HG02938 (cell line): ENCODE results near the gene NDE1.
"Not testable (repeated sequence)": the region's sequence is repeated elsewhere in the genome, so short reads cannot be mapped to it uniquely, and the experiment has no call there.

ENCODE experiments used
- ATAC-seq: cut with Tn5 transposase; IDR thresholded peaks from one replicate; pipeline ENCODE4 v1.9.1; 2021; ENCODE audit warnings: mild to moderate bottlenecking, moderate library complexity; ENCODE audit not compliant: unreplicated experiment

NDE1 gene

DNA sequence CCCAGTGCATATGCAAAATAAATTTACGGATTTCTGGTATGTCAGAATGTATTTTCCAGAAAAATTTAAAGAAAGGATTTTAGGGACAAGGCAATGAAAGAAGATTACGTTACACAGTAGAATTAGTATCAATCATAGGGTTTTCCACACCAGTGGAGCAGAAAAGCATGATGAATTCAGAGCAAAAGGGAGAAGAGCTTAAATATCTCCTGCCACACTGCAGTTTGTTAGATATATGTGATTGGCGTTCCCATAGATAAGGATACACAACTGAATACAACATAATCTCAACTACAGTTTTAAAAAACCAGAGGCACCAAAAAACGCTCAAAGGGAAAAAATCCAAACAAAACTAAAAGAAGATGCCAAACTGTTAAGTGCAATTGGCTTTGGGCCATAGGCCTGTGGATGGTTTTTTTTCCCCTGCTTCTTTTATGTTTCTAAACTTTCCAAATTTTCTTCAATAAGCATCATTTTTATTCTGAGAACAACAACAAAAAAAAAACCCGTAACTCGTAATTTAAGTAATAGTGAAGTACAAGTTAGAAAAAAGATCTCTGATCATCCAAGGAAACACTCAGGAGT is 29.3 kb upstream of the NDE1 start:
- ATAC-seq, result no peak

DNA sequence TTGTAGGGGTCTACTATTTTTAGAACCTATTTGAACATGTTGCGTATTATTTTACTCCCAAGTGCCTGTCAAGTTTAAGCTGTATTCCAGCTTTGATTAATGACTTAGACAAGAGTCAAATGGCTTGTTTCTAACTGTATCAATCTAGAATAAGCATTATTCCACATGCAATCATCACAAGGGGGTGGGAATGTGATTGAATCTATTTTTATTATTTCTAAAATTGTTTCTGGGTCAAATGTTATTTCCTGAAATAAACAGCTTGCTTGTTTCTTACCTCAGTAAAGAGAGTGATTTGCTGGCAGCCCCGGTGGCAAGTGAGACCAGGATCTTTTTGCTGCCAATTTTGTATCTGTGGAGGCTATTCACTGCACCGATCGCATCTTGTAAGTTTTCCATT is 28.6 kb upstream of the NDE1 start:
- ATAC-seq, result no peak

DNA sequence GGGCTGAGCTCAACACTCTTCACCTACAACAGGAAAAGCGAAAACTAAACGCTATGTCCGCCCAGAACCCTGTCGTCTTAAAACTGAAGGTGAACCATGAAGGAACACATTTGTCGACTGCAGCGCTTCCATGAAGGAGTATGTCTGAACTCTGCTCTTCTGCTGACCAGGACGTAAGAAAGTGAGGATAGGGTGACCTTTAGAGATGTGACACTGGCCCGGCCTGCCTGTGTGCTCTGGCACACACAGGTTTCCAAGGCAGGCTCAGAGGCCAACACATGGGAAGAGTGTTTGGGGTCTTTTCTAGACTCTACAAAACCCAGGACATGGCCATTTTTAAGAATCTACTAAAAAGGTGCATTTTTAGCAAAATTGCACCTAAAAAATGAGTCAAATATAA is 28.2 kb upstream of the NDE1 start:
- ATAC-seq, result no peak

DNA sequence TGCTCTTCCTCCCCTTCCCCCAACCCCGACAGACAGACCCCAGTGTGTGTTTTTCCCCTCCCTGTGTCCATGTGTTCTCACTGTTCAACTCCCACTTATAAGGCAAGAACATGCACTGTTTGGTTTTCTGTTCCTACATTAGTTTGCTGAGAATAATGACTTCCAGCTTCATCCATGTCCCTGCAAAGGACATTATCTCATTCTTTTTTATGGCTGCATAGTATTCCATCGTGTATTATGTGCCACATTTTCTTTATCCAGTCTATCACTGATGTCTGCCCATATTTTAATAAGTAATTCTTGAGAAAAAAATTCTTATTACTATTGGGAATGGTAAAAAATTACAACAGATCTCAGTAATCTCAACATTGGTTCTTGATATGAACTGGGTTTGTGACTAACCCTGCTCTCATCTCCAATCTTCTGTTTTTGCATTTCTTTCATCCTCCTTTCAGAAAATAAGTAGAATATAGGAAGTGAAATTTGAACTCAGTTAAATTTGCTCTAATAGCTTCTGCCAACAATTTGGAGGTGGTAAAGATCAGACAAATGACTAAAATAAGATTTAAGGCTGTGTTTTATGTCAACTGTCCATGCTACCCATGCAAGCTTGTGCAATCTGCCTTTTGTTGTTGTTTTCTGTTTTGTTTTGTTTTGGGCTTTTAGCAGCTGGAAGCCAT is 18.2 kb upstream of the NDE1 start:
- ATAC-seq, result no peak

DNA sequence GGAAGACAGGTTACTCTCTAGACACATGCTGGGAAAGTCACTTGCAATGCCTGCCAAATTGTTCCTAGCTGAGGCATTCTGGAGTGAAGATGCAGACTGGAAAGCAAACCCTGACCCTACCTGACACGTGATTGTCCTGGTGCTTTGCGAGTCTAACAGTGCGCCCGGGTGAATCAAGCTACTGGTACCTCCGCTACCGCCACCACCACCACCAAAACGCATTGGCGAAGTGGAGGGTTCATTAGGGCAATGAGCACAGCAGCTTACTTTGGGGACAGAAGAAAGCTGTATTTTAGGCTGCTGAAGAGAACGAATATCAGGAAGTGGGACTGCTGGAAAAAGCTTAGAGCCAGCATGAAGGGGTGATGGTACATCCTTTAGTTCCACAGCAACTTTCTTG is 14.1 kb upstream of the NDE1 start:
- no peak for ATAC-seq

DNA sequence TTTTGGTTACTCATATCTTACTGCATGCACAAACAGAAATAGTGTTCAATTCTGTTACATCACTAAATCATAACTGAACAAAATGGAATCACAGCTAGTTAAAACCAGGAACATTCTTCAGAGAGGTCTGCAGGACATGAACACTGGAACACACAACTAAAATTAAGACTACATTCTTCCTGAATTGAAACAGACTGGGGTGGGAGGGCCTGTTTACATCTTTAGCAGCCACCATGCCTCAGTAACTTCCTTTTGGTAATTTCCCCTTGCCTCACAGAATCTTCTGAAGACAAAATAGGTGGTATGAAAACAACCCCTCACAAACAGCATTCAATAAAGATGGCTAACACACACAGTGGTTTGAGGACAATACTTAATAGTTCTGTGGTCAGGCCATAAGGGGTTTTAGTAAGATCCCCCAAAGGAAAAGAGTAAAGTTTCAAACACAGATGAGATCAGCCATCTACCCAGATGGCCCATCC is 13.6 kb upstream of the NDE1 start:
- no peak for ATAC-seq

DNA sequence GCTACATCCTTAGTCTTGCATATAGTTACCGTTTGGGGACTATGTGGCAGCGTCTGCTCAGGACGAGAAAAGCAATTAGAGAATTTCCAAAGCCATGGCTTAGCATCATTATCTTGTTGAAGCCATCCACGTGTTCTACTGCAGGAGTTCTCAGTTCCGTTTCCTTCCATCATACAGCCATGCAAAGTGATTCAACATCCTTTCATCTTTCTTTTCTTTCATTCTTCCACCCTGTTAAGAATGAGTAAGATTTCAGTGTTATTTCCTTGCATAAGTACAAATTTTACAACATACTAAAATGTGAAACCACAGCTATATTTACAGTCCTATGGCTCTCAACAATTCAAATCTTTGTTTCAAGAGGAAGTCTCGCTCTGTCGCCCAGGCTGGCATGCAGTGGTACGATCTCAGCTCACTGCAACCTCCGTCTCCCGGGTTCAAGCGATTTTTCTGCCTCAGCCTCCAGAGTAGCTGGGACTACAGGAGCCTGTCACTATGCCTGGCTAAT is 10.9 kb upstream of the NDE1 start:
- no peak for ATAC-seq

DNA sequence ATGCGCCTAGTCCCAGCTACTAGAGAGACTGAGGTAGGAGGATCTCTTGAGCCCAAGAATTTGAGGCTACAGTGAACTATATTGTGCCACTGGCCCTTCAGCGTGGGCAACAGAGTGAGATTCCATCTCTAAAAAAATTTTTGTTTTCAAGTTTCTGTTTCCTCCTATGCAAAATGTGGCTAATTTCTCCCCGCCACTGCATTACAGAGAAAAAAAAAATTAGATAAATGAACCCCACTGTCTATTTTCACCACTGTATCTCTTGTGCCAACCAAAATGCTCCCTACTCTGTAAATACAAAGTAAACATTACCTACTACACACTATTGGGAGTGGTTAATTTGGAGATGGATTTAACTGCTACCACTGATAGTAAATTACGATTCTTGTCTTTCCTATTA is 9.1 kb upstream of the NDE1 start:
- no peak for ATAC-seq

DNA sequence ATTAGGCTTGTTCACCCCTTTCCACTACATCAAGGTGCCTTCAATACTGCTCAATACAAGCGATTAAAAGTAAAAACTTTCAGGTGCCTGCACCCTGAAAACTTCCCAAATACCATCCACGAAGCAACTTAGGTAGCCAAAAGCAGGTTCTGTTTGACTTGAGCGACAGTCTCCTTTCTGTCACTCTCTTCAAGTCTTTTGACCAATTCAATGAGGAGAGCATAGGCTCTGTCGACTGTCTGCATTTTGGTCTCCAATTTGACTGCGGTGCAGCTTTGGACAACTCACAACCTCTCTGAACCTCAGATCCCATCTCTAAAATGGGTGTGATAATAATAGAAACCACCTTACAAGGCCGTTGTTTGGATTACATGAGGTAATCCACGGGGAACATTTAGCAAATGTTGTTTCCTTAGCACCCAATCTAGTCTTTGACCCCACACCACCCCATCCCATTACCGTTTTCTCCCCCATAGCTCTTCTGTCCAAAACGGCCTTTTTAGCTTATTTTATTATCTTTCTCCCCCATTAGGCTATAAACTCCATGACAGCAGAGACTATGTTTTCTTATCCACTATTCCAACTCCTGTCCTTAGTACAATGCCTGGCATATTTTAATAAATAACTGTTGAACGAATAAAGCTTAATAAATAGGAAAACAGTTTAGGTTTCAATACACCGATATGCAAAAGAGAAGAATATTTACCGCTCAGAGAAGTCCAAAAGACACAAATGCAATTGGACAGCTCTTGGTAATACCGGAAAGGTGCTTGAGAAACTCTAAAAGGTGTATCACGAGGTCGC is 8.1 kb upstream of the NDE1 start:
- no peak for ATAC-seq

DNA sequence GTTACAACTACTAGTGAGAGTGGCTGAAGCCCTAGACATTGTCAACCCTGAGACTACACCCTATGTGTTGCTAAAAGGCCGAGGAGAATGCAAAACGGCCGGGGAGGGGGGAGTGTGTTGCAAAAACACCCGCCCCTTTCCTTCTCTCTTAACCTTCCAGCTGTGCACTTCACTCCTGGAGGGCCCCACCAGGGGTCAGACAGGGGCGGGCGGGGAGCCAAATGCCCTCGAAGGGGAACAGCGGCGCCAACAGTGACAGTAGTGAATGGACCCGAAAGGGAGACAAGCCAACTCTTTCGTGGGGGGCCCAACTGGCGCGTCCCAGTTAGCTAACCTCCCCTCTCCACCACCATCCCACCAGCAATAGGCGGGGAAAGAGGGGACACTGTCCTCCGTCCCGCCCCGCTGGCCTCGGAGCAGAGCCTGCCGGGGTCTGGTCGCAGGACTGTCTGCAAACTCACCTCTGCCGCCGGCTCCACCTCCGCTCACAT is 7.4 kb upstream of the NDE1 start:
- ATAC-seq, result peak; percentile 50

DNA sequence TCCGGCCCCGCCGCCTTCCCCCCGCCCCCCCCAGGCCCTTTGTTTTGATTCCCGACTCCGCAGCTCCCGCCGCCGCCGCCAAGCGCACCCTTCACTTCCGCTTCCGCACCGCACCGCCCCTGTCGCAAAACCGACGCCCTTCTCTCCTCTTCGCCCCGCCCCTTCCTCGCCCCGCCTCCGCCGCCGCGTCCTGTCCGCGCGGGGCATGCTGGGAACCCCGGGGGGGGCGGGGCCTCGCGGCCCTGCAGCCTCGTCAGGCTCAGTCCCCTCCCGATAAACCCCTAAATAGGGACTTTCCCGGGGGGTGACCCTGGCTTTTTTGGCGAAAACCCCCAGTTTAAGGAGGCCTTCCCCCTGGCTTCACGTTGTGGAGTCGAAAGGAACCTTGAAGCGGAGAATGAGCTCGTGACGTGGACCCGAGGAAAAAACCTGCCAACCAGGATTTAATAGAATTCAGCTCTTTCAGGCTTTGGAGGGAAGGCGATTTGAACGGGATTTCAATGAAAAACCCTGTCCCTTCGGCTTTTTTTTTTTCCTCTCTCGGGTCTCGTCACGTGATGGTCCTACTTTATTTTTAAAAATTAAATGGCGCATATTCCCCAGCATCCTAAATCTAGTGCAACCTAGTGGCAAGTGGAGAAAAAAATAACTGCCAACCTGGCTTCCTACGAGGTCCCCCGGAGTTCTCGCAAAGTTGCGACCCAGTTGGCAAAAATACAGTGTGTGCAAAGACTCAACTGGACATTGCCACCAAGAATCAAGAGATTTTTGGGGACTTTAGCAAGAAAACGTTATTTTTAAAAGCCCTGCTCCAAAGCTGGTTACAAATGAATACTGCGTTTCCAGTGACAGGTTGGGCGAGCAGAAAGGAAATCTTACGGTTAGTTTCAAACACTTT is 6.7 kb upstream of the NDE1 start, which contains the start of gene MARF1:
Gene MARF1 (minus strand): TSS at position 107 of the 898 bp plus-strand sequence. CDS start 3,921 bp downstream, outside the sequence.
- peak; percentile 46 for ATAC-seq

DNA sequence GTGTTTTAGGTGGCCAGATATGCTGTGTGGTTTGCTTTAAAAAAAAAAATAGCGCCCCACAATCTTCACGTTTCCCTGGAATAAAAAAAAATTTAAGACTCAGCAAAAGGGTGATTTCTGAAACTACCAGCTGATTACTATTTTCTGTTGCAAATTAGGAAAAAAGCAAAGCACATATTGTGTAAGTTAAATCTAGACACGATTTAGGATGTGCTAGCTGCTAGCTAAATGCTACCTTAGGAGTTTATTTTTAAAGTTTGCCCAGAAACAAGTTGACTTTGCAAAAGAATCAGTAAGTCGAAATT is 6.1 kb upstream of the NDE1 start:
- no peak for ATAC-seq

DNA sequence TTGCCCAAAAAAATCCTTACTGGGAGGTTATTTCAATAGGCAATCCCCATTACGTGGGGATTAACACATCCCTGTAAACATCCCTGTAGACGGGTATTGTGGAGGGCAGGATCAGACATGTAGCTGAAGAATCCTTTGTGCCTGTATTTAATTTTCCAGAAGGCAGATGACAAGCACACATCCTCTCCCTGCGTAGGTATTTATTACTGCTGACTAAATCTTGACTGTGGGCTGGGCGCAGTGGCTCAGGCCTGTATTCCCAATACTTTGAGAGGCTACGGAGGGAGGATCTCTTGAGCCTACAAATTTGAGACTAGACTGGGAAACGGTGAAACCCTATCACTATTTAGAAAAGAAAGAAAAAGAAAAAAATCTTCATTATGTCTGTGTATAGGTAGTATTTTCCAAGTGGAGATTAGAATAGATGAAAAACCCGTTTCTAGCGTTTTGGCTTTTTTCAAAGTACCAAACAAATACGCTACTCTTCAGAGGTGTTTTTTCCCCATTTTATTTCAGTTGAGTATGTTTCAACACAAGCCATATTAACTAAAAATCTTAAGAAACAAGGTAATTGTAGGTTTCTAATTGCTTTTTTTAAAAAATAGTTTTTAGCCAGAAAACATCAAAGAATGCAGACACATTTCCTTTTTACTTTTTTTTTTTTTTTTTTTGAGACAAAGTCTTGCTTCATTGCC is 5.6 kb upstream of the NDE1 start:
- no peak for ATAC-seq

DNA sequence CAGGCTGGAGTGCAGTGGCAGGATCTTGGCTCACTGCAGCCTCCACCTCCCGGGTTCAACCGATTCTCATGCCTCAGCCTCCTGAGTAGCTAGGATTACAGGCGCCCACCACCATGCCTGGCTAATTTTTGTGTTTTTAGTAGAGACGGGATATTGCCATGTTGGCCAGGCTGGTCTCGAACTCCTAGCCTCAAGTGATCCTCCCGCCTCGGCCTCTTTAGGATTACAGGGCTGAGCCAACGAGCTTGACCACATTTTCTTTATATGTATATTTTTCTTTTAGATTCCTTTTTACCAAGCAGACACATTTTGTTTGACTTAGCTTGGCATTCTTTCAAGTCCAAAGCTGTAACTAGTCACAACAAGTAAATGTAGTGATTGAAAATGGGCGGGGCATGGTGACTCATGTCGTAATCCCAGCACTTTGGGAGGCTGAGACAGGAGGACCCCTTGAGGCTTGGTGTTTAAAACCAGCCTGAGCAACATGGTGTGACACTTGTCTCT is 5.0 kb upstream of the NDE1 start:
- ATAC-seq, result not testable (repeated sequence)

DNA sequence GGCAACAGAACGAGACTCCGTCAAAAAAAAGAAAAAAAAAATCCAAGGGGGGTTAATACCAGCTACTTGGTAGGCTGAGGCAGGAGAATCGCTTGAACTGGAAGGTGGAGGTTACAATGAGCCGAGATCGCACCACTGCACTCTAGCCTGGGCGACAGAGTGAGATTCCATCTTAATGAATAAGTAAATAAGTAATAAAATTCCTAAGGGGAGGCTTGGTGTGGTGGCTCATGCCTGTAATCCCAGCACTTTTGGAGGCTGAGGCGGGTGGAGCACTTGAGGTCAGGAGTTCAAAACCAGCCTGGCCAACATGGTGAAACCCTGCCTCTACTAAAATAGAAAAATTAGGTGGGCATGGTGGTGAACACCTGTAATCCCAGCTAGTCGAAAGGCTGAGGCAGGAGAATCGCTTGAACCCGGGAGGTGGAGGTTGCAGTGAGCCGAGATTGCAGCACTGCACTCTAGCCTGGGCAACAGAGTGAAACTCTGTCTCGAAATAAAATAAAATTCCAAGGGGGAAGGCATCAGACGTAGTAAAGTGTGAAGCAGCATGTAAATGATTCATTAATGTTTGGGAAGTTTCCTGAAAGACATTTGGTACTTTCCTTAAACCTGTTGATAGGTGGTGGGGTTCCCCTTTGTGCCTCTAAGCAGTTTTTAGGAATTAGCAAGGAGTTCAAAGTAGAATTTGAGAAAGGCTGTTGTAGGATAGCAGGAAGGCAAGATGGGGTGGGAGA is 3.3 kb upstream of the NDE1 start:
- ATAC-seq, result not testable (repeated sequence)

DNA sequence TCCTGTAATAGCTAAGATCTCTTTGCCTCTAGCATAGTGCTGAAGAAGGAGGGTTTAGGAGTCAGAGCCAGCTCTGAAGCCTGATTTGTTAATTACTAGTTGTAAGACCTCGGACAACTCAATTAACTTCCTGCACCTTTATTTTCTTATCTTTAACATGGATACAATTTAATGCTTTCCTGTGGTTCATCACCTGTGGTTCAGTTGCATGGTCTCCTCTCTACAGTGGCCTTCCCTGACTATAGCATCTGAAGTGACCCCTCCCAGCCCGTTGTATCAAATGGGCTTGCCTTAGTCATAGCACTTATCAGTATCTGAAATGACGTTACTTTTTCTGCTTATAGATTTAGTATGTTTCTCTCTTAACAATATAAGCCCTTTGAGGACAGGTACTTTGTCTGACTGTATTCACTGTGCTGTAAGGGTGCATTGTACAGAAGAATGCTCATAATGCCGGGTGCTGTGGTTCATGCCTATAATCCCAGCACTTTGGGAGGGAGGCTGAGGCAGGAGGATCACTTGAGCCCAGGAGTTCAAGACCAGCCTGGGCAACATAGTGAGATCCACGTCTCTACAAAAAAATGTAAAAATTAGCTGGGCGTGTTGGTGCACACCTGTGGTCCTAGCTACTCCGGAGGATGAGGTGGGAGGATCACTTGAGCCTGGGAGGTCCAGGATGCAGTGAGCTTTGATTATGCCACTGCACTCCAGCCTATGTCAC is 2.6 kb upstream of the NDE1 start:
- no peak for ATAC-seq

DNA sequence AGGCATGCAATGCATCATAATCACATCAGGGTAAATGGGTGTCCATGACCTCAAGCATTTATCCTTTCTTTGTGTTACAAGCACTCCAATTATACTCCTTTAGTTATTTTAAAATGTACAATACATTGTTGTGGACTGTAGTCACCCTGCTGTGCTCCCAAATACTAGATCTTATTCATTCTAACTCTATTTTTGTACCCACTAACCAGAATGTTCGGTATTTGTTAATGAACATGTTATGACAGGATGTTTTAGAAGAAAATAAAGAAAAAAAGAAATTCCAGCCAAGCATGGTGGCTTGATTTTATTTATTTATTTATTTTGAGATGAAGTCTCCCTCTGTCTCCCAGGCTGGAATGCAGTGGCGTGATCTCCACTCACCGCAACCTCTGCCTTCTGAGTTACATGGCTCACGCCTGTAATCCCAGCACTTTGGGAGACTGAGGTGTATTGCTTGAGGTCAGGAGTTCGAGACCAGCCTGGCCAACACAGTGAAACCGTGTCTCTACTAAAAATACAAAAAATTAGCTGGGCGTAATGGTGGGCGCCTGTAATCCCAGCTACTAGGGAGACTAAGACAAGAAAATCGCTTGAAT is 1.8 kb upstream of the NDE1 start:
- no peak for ATAC-seq

DNA sequence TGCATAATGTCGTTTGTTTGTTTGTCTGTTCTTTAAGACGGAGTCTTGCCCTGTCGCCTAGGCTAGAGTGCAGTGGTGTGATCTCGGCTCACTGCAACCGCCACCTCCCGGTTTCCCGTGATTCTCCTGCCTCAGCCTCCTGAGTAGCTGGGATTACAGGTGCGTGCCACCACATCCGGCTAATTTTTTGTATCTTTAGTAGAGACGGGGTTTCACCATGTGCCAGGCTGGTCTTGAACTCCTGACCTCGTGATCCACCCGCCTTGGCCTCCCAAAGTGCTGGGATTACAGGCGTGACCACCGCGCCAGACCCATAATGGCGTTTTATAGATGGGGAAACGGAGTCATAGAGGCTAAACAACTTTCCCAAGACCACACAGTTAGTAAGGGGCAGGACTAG is 734 bp upstream of the NDE1 start:
- not testable (repeated sequence) for ATAC-seq
